ENCODE data around the gene C19orf47.
A peak's percentile ranks its signal among the peaks of the same experiment; 100 is the strongest.

Gene C19orf47

DNA sequence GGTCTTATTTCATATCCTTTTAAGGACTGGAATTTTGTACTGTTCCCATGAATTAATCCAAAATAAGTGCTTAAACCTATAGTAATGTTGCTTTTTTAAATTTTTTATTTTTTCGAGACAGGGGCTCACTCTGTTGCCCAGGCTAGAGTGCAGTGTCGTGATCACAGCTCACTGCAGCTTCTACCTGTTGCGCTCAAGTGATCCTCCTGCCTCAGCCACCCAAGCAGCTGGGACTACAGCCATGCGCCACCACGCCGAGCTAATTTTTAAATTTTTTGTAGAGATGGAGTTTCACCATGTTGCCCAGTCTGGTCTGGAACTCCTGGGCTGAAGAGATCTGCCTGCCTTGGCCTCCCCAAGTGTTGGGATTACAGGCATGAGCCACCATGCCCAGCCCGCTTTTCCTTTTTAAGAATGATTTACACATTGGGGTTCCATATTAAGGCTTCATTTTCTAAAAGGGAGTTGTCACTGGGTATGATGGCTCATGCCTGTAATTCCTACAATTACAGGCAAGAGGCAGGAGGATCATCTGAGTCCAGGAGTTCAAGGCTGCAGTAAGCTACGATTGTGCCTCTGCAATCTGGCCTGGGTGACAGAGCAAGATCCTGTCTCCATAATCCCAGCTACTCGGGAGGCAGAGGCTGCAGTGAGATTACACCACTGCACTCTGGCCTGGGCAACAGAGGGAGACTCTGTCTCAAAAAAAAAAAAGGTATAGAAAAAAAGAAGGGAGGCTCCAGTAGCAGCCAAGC is 34.8 kb downstream of the C19orf47 start:
- DNase-seq: no peak

DNA sequence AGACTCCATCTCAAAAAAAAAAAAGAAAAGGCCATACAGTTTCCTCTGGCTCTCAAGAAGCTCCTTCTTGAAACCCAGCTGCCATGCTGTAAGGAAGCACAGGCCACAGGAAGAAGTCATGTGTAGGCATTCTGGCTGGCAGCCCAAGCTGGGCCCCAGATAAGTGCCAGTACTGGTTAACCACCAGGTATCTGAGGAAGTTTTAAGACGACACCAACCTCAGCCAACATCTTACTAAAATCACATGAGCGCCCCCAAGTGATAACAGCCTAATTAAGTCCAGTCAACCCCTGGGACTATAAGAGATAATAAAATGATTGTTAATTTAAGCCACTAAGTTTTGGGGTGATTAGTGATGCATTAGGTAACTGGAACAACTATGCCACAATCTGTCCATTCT is 35.7 kb downstream of the C19orf47 start:
- no peak for DNase-seq

DNA sequence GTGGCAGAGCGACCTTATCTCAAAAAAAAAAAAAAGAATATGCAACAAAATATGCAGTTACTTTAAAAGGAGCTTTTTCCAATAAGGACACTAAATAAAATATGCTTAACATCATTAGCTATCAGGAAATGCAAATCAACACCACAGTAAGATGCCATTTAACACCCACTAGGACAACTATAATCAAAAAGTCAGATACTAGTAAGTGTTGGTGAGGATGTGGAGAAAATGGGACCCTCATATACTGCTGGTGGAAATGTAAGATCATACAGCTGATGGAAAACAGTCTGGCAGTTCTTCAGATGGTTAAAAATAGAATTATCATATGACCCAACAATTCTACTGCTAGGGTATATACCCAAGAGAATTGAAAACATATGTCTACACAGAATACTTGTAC is 38.5 kb downstream of the C19orf47 start:
- no peak for DNase-seq

DNA sequence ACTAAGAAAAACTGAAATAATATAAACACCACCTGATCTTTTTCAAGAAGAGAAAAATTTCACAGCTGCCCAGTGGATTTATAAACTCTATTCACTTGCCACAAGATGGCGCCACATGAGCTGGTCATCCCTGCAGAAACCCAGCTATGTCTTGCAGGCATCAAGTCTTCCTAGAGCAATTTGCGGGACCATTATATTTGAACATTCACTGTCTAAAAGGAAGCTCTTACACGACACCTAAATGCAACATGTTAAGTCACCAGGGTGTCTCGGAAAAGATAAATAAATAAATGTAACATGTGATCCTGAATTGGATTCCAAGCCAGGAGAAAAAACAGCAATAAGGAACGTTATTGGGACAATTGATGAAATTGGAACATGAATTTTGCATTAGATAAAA is 42.8 kb downstream of the C19orf47 start:
- peak; percentile 70 for DNase-seq

DNA sequence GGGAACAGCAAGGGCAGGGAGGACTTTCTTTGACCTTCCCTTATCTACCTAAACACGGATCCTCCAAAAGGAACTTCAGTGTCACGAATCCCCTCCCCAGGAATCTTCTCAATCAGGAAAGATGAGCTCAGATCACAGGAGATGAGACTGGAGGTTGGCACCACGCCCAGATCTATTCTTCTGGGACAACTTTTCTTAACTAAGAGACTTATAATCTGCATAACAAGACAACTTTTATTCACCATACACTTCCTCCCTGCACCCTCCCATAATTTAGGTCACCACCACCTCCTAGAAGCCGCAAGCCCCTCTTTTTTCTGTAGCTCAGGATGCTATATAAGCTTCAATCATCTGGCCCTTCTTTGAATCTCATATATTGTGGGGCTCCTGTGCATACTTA is 43.9 kb downstream of the C19orf47 start:
- DNase-seq: no peak

DNA sequence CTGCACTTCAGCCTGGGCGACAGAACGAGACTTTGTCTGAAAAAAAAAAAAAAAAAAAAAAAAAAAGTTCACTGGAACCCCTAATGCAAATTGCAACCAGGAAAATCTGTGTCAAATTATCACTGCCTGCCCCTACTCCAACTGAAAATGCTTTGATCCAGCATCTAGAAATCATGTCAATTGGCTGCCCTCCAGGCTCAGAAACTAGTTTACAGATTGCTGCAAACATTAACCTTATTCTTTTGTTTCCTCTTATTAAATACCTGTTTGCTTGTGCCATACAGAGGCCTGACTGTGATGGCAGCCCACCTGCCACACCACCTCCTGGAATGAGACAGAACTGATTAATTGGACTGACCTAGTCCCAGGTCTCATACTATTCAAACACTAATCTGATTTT is 44.4 kb downstream of the C19orf47 start:
- DNase-seq: no peak

DNA sequence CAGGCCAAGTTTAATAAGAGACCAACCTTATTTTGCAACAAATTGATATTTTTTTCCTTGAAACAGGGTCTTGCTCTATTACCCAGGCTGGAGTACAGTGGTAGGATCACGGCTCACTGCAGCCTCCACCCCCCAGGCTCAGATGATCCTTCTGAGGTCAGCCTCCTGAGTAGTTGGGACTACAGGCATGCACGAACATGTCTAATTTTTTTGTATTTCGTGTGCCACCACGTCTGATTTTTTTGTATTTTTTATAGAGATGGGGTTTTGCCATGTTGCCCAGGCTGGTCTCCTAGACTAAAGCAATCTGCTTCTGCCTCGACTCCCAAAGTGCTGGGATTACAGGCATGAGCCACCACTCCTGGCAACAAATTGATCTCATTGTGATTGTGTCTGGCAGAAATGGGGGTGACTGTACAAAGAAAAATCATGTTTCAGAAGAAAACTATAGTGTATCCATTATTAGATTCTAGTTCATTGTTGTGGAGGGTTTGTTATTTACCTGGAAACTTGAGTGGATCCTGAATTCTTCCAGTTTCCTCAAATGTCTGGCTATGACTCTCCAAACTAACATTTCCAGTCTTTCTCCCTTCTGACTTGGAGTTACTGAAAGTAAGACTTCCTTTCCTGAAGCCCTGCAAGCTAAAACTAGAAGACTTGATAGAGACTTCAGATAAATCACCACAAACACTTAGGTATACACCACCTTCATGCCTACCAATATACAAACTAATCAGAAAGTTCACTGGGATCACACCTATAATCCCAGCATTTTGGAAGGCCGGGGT is 45.8 kb downstream of the C19orf47 start:
- DNase-seq: no peak

DNA sequence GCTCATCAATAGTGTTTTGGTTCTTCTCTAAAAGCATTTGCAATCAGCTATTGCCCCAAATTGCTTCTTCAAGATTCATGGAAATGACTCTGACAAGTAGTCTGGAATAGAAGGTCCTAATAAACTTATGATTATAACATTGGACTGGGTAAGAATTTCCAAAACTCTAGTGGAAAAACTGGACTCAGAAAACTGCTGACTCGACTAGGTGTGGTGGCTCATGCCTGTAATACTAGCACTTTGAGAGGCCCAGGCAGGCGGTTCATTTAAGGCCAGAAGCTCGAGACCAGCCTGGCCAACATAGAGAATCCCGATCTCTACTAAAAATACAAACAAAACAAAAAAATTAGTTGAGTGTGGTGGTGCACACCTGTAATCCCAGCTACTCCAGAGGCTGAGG is 47.5 kb downstream of the C19orf47 start:
- no peak for DNase-seq

DNA sequence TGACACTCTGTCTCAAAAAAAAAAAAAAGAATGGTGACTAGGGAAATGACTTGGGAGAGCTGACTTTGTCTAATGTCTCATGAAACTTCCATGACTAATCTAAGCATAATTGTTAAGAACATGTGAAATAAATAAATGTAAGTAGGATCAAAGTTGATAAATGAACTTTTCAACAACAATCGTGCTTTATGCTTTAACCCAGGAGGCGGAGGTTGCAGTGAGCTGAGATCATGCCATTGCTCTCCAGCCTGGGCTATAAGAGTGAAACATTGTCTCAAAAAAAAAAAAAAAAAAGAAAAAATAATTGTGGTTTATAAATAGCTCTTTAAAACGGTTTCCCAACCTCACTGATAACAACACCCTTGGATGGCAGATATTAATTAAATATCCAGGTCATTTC is 50.2 kb downstream of the C19orf47 start:
- no peak for DNase-seq

DNA sequence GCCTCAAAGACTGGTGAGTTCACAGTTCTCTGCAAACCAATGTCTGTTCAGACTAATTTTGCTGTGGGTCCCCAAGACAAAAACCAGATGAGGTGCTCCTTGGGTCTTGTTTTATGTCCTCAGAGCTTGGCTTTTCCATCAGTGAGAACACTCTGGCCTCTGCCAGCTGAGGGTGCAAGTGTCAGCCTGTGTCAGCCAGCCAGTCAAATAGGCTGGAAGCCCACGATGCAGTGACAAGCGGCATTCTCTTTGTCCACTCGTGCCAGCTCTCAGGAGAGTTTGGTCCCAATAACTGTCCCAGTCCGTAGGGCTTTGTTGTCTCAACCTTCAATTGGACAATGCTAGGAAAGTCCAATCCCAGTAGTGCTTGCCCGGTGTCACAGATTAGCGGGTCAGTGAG is 53.6 kb downstream of the C19orf47 start:
- DNase-seq: no peak

DNA sequence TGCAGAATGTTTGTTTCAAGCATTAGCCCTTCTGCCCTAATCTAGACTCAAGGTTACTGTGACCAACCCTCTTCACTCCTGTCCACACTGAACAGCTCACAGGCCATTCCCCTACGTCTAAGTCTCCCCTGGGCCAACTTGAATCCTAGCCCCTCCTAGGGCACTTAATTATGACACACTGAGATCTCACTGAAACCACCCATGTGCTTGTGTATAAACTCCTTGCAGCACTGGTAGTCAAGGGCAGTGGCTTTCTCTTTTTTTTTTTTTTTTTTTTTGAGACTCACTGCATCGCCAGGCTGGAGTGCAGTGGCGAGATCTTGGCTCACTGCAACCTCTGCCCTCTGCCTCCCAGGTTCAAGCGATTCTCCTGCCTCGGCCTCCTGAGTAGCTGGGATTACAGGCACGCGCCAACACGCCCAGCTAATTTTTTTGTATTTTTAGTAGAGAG is 61.2 kb downstream of the C19orf47 start:
- no peak for DNase-seq

DNA sequence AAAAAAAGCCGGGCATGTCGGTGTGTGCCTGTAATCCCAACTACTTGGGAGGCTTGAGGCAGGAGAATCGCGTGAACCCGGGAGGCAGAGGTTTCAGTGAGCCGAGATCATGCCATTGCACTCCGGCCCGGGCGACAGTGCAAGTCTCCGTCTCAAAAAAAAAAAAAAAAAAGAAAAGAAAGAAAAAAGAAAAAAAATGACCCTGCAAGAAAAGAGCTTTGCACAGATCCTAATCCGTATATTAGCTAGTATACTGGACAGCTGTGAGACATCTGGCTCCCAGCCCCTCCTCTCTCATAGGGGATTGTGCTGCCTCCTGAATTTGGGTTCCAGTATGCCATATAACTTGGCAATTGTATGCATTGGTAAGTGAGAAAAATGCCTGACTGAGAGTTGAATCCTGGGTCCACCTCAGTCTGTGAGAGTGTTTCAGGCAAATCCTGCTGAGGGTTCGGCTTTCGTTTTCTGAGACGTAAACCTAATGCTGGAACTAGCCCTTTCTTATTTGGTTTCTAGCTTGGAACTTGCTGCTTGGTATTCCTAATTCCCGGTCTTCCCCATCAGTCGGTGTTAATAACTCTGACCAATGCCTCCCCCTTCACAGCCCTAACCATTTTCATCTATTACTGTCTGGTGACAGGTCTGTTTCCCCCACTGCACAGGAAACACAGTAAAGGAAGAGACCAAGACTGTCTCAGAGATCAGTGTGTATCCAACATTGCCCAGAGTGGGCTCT is 61.8 kb downstream of the C19orf47 start:
- no peak for DNase-seq

DNA sequence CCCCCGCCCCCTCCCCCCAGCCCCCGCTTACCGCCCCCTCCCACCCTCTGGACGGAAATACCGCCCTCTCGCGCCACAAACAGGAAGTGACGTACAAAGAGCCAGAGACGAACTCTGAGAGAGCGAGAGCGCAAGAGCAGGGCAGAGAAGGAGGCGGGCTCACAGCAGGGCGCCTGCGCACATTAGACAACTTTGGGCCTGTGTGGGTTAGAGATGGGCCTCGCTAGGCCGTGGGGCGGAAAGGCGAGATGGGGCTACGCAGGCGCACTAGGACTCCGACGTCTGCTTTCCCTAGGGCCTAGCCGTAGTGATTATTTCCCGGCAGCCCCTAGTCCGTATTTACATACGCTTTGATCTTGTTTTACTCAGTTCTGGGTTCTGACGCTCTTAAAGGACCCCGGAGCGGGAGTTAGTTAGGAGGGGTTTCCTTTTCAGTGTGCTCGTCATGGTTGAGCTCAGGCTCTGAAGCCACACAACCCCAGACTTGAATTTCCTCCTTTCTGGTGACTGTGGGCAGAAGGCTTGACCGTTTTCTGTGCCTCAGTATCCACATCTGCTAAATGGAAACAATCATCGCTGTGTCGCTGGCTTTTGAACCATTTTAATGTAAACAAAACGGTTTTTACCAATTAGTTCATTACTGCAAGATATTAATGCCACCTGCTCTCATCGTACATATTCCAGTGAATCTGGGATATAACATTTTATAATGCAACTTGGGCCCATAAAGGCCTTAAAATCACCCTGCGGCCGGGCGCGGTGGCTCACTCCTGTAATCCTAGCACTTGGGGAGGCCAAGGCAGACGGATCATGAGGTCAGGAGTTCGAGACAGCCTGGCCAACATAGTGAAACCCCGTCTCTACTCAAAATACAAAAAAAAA is 62.6 kb downstream of the C19orf47 start:
- peak; percentile 95 for DNase-seq

DNA sequence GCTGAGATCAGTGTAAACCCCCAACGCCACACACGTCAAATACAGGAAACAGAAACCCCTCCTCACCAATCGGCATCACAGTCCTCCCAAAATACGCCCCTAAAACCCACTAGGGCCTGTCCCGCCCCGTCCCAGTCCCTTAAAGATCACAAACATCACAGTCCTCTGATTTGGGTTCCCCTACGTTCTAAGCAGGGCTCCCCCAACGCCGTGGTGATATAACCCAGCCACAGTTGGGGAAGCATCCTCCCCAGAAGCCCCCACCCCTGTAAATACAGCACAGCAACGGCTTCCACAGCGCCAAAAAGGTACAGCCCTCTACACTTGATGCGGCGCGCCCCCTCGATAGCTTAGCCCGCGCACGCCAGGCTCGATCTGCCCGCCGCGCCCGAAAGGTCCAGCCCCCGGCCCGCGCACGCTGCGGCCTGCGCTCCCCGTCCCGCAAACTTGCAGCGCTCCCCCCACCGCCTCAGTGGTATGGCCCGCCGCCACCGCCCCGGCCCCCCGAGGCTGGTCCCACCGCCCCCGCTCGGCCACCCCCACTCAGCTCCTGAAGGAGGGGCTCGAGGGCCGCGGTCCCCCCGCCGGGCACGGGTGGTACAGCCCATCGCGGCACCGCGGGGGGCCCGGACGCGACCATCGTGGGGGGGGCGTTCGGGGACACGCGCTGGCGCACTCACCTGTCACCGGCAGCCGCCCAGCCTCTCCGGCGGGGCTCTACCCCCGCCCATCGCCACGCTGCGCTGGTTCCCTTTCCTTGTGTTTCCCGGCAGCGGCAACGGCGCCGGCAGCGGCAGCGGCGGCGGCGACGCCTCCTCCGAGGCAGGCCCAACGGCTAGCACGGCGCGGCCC is 63.5 kb downstream of the C19orf47 start, which contains the start of gene AKT2:
Gene AKT2 (minus strand): TSS at position 845 of the 852 bp plus-strand sequence. CDS start 20,078 bp downstream, outside the sequence.
- peak; percentile 74 for DNase-seq

DNA sequence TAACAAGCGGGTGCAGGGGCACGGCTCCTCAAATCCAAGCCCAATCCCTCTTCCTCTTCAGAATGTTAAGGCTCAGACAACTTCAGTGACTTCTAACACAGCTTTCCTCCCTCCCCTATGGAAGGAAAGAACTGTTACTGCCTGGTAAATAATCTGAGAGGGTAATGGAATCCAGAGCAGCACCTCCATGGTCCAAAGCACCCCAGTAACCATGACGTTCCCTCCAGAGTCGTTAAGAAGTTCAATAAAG is 64.0 kb downstream of the C19orf47 start:
- no peak for DNase-seq

DNA sequence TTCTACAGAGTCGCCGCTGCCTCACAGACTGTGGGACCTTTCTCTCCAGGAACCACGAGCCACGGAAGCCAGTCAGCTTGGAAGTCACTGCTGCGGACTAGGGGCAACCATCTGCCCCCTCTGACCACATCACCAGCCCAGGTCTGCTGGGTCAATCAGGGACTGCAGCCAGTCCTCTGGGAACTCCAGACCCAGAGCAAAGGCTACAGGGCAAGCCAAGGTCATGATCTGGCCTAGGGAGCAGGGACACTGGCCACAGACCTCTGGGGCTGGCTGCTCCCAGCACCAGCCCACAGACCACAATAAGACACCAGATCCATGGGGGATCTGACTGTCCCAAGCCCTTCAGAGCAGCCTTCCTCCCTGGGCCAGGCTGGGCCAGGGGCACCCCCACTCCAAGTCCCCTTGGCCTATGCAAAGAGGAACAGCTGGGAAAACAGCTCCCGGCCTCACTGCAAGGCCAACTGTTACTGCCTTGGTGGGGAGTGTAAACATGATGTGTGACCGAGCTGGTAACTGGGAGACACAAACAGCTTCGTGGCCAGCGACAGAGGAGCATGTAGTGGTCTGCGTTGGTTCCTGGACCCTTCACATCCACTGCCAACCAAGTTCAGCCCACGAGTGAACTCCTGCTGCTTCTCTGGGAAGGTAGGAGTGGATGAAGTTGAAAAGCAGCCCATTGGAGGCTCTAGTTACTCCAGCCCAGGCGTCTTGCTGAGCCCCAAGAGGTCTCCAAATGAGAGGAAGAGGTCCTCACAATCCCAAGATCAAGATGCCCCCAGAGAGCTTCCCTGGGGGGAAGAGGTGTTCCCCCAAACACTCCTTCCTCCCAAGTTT is 64.6 kb downstream of the C19orf47 start:
- no peak for DNase-seq

DNA sequence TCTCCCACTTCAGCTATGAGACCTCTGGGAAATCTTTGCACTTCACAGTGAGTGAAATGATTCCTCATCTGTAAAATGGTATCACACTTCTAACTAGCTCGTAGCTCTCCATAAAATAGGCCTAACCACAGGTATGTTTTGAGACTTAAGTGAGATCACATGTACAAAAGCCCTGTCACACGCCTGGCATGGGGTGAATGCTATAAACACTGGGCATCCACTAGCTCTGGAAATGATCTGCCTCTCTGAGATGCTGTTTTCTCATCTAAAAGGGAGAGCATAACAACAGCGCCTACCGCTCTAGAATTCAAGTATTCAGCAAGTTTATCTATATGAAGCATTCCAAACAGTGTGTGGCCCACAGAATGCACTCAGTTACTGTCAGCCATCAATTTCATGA is 65.3 kb downstream of the C19orf47 start:
- no peak for DNase-seq

DNA sequence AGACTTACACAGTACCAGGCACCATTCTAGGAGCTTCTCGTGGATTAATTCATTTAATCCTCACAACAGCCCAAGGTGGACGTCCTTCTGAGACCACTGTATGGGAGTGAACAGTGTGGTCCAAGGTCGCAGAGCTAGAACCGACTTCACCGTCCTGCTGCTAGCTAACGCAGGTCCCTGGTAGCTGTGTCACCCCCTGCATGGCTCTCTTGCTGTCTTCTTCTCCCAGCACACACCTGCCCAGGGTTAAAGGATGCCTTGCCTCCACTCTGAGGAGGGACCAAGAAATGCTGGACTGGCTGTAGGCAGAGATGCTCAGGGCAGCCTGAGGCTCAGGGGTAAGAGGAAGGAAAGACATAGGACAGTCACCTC is 66.0 kb downstream of the C19orf47 start:
- no peak for DNase-seq

DNA sequence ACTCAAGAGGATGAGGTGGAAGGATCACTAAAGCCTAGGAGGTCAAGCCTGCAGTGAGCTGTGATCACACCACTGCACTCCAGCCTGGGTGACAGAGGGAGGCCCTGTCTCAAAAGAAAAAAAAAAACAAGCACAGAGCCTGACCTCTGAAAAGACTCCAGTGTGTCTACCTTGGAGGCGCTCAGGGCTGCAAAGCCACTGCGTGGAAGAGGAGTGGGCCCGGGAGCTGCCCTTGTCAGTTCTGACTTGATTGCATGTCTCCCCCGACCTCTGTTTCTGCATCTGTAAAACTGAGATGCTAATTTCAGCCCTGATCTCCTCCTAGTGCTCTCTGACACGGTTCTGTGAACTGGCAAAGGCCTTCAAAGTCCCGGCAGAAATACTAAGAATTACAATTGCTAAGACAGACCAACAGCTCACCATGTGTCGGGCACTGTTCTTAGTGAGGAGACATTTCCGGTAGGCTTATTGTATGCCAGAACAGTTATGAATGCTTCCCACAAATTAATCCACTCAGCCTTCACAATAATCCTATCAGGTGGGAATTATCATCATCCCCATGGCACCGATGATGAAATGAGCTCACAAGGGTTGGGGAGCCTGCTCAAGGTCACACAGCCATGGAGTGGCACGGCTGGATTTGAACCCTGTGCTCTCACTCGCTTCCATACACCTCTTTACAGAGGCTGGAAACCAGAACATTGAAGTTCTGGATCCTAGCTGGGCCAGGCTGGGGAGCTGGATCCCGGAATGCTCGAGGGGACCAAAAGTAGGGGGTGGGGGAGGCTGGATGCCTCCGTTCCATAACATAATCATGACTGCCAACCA is 66.6 kb downstream of the C19orf47 start:
- DNase-seq: no peak

DNA sequence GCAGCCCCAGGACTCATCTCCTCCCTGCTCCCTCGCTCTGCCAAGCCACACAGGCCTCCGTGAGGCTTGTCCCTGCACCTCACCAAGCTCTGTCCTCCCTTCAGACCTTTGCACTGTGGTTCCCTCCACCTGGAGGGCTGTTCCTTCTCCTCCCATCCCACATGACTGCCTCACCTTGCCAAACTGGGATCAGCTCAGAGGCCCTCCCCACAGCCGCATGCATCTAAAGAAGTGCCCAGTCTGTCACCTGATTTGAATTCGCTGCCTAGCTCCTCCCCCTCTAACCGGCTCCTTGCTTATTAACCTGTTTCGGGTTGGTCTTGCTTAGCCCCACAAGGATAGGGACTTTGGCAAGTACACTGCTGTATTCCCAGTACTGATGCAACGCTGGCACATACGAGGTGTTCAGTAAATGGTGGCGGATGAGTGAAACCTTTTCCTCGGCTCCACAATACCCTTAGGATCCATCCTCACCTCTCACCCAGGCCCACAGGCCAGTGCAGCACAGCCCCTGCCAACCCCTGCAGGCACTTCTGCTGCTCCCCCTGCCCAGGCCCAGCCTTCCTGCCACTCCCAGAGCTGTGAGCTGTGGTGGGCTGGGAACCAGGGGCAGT is 67.5 kb downstream of the C19orf47 start:
- DNase-seq: no peak
